ENCODE results near the gene TSPAN18. TPM values are rescaled to one million over a fixed set of nuclear protein-coding genes. Genes with fewer than 3 reads are reported as not detected.

The TSPAN18 gene
- total RNA-seq, 2 experiments from 2014 or later = 0.85 to 0.92 TPM

DNA sequence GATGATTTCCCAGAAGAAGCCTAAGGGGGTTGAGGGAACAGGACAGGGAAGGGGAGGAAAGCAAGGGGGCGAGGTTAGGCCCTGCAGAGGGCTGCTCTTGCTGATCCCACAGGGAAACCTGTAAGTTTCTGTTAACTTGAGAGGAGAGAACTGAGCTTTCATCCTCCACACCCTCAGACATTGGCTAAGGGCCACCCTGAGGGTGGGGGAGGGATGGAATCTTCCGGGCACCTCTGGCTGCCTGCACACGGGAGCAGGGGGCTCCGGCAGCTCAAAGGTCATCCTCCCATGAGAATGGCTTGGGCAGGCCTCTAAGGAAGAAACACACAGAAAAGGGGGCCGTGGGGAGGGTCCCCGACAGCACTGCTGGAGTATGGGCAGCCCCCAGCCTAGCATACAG lies 108.1 kb downstream of the TSPAN18 start:
- intact Hi-C loops (cut with micrococcal nuclease) = no loop called here
- no peaks in the 10 kb centered on the region for H3K36me3 Mint-ChIP-seq (ENCODE audit: low read depth)
- no peak overlapping the region for H3K27ac Mint-ChIP-seq
- no peaks in the 10 kb centered on the region for H3K9me3 Mint-ChIP-seq
- ChIA-PET CTCF (interaction anchor here (1.3 kb wide), 2 partner anchors 59 to 76 kb away, joined by 5 to 6 read pairs; no protein-coding TSS in a partner anchor), POLR2A (interaction anchor here (0.9 to 1.4 kb wide), 2 partner anchors 19 to 20 kb away, joined by 3 read pairs; no protein-coding TSS in a partner anchor)
- no peaks in the 10 kb centered on the region for H3K4me1 Mint-ChIP-seq (ENCODE audit: low read depth)
- TF ChIP-seq, protein P1, sequence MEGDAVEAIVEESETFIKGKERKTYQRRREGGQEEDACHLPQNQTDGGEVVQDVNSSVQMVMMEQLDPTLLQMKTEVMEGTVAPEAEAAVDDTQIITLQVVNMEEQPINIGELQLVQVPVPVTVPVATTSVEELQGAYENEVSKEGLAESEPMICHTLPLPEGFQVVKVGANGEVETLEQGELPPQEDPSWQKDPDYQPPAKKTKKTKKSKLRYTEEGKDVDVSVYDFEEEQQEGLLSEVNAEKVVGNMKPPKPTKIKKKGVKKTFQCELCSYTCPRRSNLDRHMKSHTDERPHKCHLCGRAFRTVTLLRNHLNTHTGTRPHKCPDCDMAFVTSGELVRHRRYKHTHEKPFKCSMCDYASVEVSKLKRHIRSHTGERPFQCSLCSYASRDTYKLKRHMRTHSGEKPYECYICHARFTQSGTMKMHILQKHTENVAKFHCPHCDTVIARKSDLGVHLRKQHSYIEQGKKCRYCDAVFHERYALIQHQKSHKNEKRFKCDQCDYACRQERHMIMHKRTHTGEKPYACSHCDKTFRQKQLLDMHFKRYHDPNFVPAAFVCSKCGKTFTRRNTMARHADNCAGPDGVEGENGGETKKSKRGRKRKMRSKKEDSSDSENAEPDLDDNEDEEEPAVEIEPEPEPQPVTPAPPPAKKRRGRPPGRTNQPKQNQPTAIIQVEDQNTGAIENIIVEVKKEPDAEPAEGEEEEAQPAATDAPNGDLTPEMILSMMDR (IDR thresholded peaks at IDR 0.05) = no peak
- ATAC-seq = no peak
- no peak overlapping the region for H3K4me3 Mint-ChIP-seq
- peaks cover 5% of the 10 kb centered on the region for H3K27me3 Mint-ChIP-seq
- DNase-seq = no peak

DNA sequence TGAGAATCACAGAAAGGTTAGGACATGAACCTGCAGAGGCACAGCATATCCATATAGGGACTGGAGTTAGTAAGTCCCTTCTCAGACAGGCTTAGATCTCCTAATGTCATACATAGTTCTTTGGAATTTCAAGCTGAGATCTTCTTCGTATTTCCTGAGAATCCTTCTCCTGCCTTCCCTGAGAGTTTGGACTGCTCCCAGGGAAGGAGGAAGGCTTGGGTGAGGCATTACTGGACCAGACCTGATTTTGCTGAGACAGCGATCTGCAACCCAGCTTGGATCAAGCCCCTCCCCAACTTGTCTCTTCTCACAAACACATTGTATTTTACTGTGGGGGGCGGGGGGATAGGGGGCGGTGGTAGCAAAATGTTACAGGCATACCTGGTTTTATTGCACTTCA lies 108.5 kb downstream of the TSPAN18 start:
- ChIA-PET CTCF (interaction anchor here (1.3 kb wide), 2 partner anchors 59 to 76 kb away, joined by 5 to 6 read pairs; no protein-coding TSS in a partner anchor), POLR2A (interaction anchor here (0.9 to 1.4 kb wide), 2 partner anchors 19 to 20 kb away, joined by 3 read pairs; no protein-coding TSS in a partner anchor)
- Mint-ChIP-seq H3K27me3 (peaks cover 5% of the 10 kb centered on the region), H3K4me1 (ENCODE audit: low read depth) (no peaks in the 10 kb centered on the region), H3K27ac (no peak overlapping the region), H3K9me3 (no peaks in the 10 kb centered on the region), H3K36me3 (ENCODE audit: low read depth) (no peaks in the 10 kb centered on the region), H3K4me3 (no peak overlapping the region)
- TF ChIP-seq, protein P1 (IDR thresholded peaks at IDR 0.05) = no peak
- no peak for DNase-seq
- ATAC-seq = no peak
- intact Hi-C loops (cut with micrococcal nuclease) = no loop called here

DNA sequence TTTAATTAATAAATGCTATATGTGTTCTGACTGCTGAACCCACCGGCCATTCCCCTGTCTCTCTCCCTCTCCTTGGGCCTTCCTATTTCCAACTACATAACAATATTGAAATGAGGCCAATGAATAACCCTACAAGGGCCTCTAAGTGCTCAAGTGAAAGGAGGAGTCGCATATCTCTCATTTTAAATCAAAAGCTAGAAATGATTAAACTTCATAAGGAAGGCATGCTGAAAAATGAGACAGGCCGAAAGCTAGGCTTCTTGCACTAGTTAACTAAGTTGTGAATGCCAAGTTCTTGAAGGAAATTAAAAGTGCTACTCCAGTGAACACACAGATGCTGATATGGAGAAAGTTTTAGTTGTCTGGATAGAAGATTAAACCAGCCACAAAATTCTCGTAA lies 109.2 kb downstream of the TSPAN18 start:
- no peak for DNase-seq
- H3K4me1 Mint-ChIP-seq (ENCODE audit: low read depth) = no peaks in the 10 kb centered on the region
- H3K4me3 Mint-ChIP-seq = no peak overlapping the region
- no peaks in the 10 kb centered on the region for H3K36me3 Mint-ChIP-seq (ENCODE audit: low read depth)
- ATAC-seq = no peak
- POLR2A ChIA-PET = no interaction called here
- H3K27ac Mint-ChIP-seq = no peak overlapping the region
- no peaks in the 10 kb centered on the region for H3K9me3 Mint-ChIP-seq
- TF ChIP-seq, protein P1 (IDR thresholded peaks at IDR 0.05) = no peak
- intact Hi-C loops (cut with micrococcal nuclease) = no loop called here
- CTCF ChIA-PET = interaction anchor here (1.2 to 1.3 kb wide), 2 partner anchors 12 to 75 kb away, joined by 4 to 5 read pairs; no protein-coding TSS in a partner anchor
- peaks cover 5% of the 10 kb centered on the region for H3K27me3 Mint-ChIP-seq

DNA sequence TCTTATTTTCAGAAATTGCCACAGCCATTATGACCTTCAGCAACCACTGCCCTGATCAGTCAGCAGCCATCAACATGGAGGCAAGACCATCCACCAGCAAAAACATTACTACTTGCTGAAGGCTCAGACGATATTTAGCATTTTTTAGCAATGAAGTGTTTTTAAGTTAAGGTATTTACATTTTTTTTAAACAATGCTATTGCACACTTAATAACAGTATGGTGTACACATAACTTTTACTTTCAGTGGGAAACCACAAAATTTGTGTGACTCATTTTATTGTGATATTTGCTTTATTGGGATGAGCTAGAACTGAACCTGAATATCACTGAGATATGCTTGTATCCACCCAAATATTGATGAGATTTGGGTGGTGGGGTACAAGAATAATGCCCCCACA lies 110.9 kb downstream of the TSPAN18 start:
- TF ChIP-seq, protein P1 (IDR thresholded peaks at IDR 0.05) = no peak
- DNase-seq (no peak), ATAC-seq (no peak)
- ChIA-PET POLR2A (no interaction called here), CTCF (no interaction called here)
- no peak overlapping the region for H3K27ac Mint-ChIP-seq
- no peaks in the 10 kb centered on the region for H3K4me1 Mint-ChIP-seq (ENCODE audit: low read depth)
- peaks cover 7% of the 10 kb centered on the region for H3K9me3 Mint-ChIP-seq
- H3K27me3 Mint-ChIP-seq = peaks cover 7% of the 10 kb centered on the region
- no peaks in the 10 kb centered on the region for H3K36me3 Mint-ChIP-seq (ENCODE audit: low read depth)
- no peak overlapping the region for H3K4me3 Mint-ChIP-seq
- intact Hi-C loops (cut with micrococcal nuclease) = no loop called here

DNA sequence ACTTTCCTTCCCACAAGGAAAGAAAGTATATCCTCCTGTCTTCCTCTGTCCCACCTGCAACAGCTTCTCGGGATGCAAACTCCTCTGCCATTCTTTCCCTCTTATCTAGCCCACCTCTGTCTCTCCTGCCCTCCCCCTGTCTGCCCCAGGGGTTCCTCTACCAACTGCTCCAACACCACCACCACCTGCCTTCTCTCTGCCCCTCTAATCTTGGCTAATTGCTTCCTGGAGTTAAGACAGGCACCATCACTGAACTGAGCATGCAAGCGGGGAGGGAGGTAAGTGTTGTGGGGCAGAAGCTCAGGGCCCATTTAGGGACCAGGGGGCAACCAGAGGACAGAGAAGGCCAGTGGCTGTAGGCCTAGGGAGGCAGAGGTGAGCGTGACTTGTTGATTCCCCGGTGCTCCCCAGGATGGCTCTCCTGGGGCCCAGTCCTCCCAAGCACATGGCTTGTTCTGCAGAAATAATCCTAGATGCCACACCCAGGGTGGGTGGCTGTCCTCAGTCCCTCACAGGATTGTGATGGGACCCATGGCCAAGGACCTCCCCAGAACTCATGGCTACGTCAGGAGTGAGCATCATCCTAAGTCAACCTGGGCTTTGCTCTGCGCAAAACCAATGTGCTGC lies 112.8 kb downstream of the TSPAN18 start:
- Mint-ChIP-seq H3K27me3 (peaks cover 5% of the 10 kb centered on the region), H3K36me3 (ENCODE audit: low read depth) (peaks cover 6% of the 10 kb centered on the region), H3K9me3 (peaks cover 21% of the 10 kb centered on the region), H3K27ac (no peak overlapping the region), H3K4me3 (no peak overlapping the region), H3K4me1 (ENCODE audit: low read depth) (no peaks in the 10 kb centered on the region)
- CTCF ChIA-PET = no interaction called here
- TF ChIP-seq, protein P1 (IDR thresholded peaks at IDR 0.05) = no peak
- DNase-seq (no peak), ATAC-seq (no peak)
- POLR2A ChIA-PET = no interaction called here
- intact Hi-C loops (cut with micrococcal nuclease) = no loop called here

All from activated CD8-positive, alpha-beta T cell treated with anti-CD3 and anti-CD28 coated beads for 36 hours (primary cell).